GM23338 (cell line): ENCODE results near the gene MME. TPM values are rescaled to one million over a fixed set of nuclear protein-coding genes. Genes with fewer than 3 reads are reported as not detected.

Experiments used
- polyA plus RNA-seq: library from polyadenylated mRNA; unstranded; fragments of >200 nt; fragmentation: Nextera tagmentation; extraction: Ambion mirVana; gene quantifications from 2 replicates; pipeline ENCODE4 v1.2.1, GENCODE V29; 2016
- total RNA-seq: library from RNA; depleted of rRNA; stranded (reverse); fragments of >200 nt; shearing (Covaris generic); gene quantifications from 2 replicates; pipeline ENCODE4 v1.2.3, GENCODE V29; 2014; rRNA removed

The MME gene
- total and polyA plus RNA-seq, 2 experiments from 2014 or later = 15.2 to 76.7 TPM

Other genes with a start within 250 kb of the MME start
- 1.6 TPM in 1 of 2 replicates, not detected in the other for gene STRIT1, start 213.4 kb downstream of the MME start, total RNA-seq
- gene STRIT1, start 213.4 kb downstream of the MME start, polyA plus RNA-seq = 1.5 and 1.6 TPM in 2 replicates